GM23338 (cell line): ENCODE data around the gene GALK1. TPM values are rescaled to one million over a fixed set of nuclear protein-coding genes. Genes with fewer than 3 reads are reported as not detected.

Experiments
- ATAC-seq: fragments of 200-7000 bp; cut with Tn5 transposase; 3 replicates; pipeline ENCODE4 v1.9.1; 2020
- DNase-seq: peaks from one replicate; pipeline ENCODE4 v3.0.0-alpha.2; 2015; ENCODE audit warnings: low spot score
- H2AFZ ChIP-seq: fragments of 200-600 bp; sonication (generic); 2 replicates; pipeline ENCODE4 v1.8.0; 2016; ENCODE audit warnings: antibody characterized with exemption, mild to moderate bottlenecking, moderate library complexity
- H3F3A ChIP-seq: fragments of 200-600 bp; sonication (generic); replicated peaks from 2 replicates; pipeline ENCODE4 v1.8.0; 2017; ENCODE audit warnings: antibody characterized with exemption, mixed run types, low read depth
- H3K27ac ChIP-seq: fragments of 200-600 bp; sonication (generic); 2 replicates; pipeline ENCODE4 v1.6.1; 2016; ENCODE audit warnings: low read depth
- H3K27me3 ChIP-seq: fragments of 200-600 bp; sonication (generic); 2 replicates; pipeline ENCODE4 v1.8.0; 2016; ENCODE audit warnings: mild to moderate bottlenecking, mixed run types, moderate library complexity; ENCODE audit not compliant: insufficient read depth
- H3K36me3 ChIP-seq: fragments of 200-600 bp; sonication (generic); 2 replicates; pipeline ENCODE4 v1.8.0; 2016; ENCODE audit warnings: mild to moderate bottlenecking; ENCODE audit not compliant: insufficient read depth
- H3K4me1 ChIP-seq: fragments of 200-600 bp; sonication (generic); 2 replicates; pipeline ENCODE4 v1.8.0; 2016; ENCODE audit warnings: mild to moderate bottlenecking, moderate library complexity; ENCODE audit not compliant: insufficient read depth
- H3K4me2 ChIP-seq: fragments of 200-600 bp; sonication (generic); 2 replicates; pipeline ENCODE4 v1.7.1; 2017; ENCODE audit warnings: mixed run types
- H3K4me3 ChIP-seq: fragments of 200-600 bp; sonication (generic); 2 replicates; pipeline ENCODE4 v1.6.1; 2016; ENCODE audit warnings: mixed run types
- H3K79me2 ChIP-seq: fragments of 200-600 bp; sonication (generic); replicated peaks from 2 replicates; pipeline ENCODE4 v1.8.0; 2017; ENCODE audit warnings: mild to moderate bottlenecking; ENCODE audit not compliant: insufficient read depth
- H3K9me2 ChIP-seq: fragments of 200-600 bp; sonication (generic); 2 replicates; pipeline ENCODE4 v1.8.0; 2017; ENCODE audit not compliant: insufficient read depth
- H4K20me1 ChIP-seq: fragments of 200-600 bp; sonication (generic); replicated peaks from 2 replicates; pipeline ENCODE4 v1.8.0; 2017; ENCODE audit warnings: mild to moderate bottlenecking; ENCODE audit not compliant: insufficient read depth
- H3K27ac Mint-ChIP-seq: 2 replicates; pipeline ENCODE4 v1.8.0; 2020; ENCODE audit warnings: inconsistent platforms, mild to moderate bottlenecking, moderate library complexity, mixed read lengths
- H3K27me3 Mint-ChIP-seq: 3 replicates; pipeline ENCODE4 v1.8.0; 2022; ENCODE audit warnings: low read depth, mild to moderate bottlenecking, moderate library complexity, mixed read lengths, inconsistent platforms; ENCODE audit not compliant: insufficient read depth, poor library complexity
- H3K36me3 Mint-ChIP-seq: 3 replicates; pipeline ENCODE4 v1.8.0; 2021; ENCODE audit warnings: low read depth, mild to moderate bottlenecking, inconsistent platforms, moderate library complexity, mixed read lengths
- H3K4me1 Mint-ChIP-seq: 3 replicates; pipeline ENCODE4 v1.8.0; 2020; ENCODE audit warnings: mild to moderate bottlenecking, inconsistent platforms, mixed read lengths
- H3K4me3 Mint-ChIP-seq: 3 replicates; pipeline ENCODE4 v1.8.0; 2021; ENCODE audit warnings: moderate library complexity, mild to moderate bottlenecking, inconsistent platforms, mixed read lengths
- H3K9me3 Mint-ChIP-seq: 3 replicates; pipeline ENCODE4 v1.8.0; 2020; ENCODE audit warnings: moderate library complexity, mild to moderate bottlenecking, inconsistent platforms, mixed read lengths
- ETS1 ChIP-seq: IDR thresholded peaks from 2 replicates; pipeline ENCODE4 v1.6.1; 2016; ENCODE audit warnings: antibody characterized with exemption
- POLR2AphosphoS5 ChIP-seq: IDR thresholded peaks from 2 replicates; pipeline ENCODE4 v1.6.1; 2016; ENCODE audit warnings: antibody characterized with exemption, low read depth
- ZNF114 ChIP-seq: fragments of 250-450 bp; sonication (Bioruptor Pico); IDR thresholded peaks from 2 replicates; pipeline ENCODE4 v1.5.0; 2020; ENCODE audit warnings: mild to moderate bottlenecking, moderate library complexity
- polyA plus RNA-seq: library from polyadenylated mRNA; unstranded; fragments of >200 nt; fragmentation: Nextera tagmentation; extraction: Ambion mirVana; gene quantifications from 2 replicates; pipeline ENCODE4 v1.2.1, GENCODE V29; 2016
- total RNA-seq: library from RNA; depleted of rRNA; stranded (reverse); fragments of >200 nt; shearing (Covaris generic); gene quantifications from 2 replicates; pipeline ENCODE4 v1.2.3, GENCODE V29; 2014
- TF ChIP-seq, protein P1 (sequence below): fragments of 250-450 bp; sonication (Bioruptor Pico); IDR thresholded peaks from 2 replicates; pipeline ENCODE4 v1.5.0; 2020; ENCODE audit warnings: mild to moderate bottlenecking, moderate library complexity
- TF ChIP-seq, protein P2 (sequence below), 2 experiments: fragments of 200-600 bp in 1 of 2; sonication (generic) in 1 of 2; conservative IDR thresholded peaks; 2 replicates each; pipeline versions ENCODE4 v1.5.1 to v1.6.1; 2016 to 2017; ENCODE audit warnings: antibody characterized with exemption in 2 of 2, low read depth in 2 of 2, mild to moderate bottlenecking in 2 of 2, moderate library complexity in 1 of 2

Gene GALK1
- total and polyA plus RNA-seq, 2 experiments from 2014 or later = 30.5 to 31.7 TPM

- TF ChIP-seq, protein P1, sequence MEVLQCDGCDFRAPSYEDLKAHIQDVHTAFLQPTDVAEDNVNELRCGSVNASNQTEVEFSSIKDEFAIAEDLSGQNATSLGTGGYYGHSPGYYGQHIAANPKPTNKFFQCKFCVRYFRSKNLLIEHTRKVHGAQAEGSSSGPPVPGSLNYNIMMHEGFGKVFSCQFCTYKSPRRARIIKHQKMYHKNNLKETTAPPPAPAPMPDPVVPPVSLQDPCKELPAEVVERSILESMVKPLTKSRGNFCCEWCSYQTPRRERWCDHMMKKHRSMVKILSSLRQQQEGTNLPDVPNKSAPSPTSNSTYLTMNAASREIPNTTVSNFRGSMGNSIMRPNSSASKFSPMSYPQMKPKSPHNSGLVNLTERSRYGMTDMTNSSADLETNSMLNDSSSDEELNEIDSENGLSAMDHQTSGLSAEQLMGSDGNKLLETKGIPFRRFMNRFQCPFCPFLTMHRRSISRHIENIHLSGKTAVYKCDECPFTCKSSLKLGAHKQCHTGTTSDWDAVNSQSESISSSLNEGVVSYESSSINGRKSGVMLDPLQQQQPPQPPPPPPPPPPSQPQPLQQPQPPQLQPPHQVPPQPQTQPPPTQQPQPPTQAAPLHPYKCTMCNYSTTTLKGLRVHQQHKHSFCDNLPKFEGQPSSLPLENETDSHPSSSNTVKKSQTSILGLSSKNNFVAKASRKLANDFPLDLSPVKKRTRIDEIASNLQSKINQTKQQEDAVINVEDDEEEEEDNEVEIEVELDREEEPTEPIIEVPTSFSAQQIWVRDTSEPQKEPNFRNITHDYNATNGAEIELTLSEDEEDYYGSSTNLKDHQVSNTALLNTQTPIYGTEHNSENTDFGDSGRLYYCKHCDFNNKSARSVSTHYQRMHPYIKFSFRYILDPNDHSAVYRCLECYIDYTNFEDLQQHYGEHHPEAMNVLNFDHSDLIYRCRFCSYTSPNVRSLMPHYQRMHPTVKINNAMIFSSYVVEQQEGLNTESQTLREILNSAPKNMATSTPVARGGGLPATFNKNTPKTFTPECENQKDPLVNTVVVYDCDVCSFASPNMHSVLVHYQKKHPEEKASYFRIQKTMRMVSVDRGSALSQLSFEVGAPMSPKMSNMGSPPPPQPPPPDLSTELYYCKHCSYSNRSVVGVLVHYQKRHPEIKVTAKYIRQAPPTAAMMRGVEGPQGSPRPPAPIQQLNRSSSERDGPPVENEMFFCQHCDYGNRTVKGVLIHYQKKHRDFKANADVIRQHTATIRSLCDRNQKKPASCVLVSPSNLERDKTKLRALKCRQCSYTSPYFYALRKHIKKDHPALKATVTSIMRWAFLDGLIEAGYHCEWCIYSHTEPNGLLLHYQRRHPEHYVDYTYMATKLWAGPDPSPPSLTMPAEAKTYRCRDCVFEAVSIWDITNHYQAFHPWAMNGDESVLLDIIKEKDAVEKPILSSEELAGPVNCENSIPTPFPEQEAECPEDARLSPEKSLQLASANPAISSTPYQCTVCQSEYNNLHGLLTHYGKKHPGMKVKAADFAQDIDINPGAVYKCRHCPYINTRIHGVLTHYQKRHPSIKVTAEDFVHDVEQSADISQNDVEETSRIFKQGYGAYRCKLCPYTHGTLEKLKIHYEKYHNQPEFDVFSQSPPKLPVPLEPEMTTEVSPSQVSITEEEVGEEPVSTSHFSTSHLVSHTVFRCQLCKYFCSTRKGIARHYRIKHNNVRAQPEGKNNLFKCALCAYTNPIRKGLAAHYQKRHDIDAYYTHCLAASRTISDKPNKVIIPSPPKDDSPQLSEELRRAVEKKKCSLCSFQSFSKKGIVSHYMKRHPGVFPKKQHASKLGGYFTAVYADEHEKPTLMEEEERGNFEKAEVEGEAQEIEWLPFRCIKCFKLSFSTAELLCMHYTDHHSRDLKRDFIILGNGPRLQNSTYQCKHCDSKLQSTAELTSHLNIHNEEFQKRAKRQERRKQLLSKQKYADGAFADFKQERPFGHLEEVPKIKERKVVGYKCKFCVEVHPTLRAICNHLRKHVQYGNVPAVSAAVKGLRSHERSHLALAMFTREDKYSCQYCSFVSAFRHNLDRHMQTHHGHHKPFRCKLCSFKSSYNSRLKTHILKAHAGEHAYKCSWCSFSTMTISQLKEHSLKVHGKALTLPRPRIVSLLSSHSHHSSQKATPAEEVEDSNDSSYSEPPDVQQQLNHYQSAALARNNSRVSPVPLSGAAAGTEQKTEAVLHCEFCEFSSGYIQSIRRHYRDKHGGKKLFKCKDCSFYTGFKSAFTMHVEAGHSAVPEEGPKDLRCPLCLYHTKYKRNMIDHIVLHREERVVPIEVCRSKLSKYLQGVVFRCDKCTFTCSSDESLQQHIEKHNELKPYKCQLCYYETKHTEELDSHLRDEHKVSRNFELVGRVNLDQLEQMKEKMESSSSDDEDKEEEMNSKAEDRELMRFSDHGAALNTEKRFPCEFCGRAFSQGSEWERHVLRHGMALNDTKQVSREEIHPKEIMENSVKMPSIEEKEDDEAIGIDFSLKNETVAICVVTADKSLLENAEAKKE (CRISPR knock-in tag) = no peak
- TF ChIP-seq ZNF114 = no peak
- TF ChIP-seq ETS1 = no peak
- TF ChIP-seq POLR2AphosphoS5 = no peak
Measured at GRCh38 chr17:75722542-75723095, 42.4 kb downstream of the GALK1 start (continued).

- H3F3A ChIP-seq = peaks cover 12% of the 10 kb centered on the region; the same call in 1 of the 2 replicates
- no peaks in the 10 kb centered on the region; the same call in 1 of the 2 replicates for H3K4me1 ChIP-seq
- H3K27me3 Mint-ChIP-seq = peaks cover 24% of the 10 kb centered on the region
- peak overlapping the region; percentile 94 for H3K4me2 ChIP-seq
- no peaks in the 10 kb centered on the region for H3K9me2 ChIP-seq
- H3K4me3 Mint-ChIP-seq = peak overlapping the region; percentile 59
- H4K20me1 ChIP-seq = no peaks in the 10 kb centered on the region
- H3K27me3 ChIP-seq = peaks cover 17% of the 10 kb centered on the region
- peak overlapping the region; percentile 84 for H3K4me3 ChIP-seq
- ATAC-seq = peak; percentile 8
- H3K36me3 ChIP-seq = no peaks in the 10 kb centered on the region
- no peaks in the 10 kb centered on the region for H3K36me3 Mint-ChIP-seq
- H3K4me1 Mint-ChIP-seq = peaks cover 2% of the 10 kb centered on the region; the same call in 2 of the 3 replicates
- no peaks in the 10 kb centered on the region for H3K9me3 Mint-ChIP-seq
- H2AFZ ChIP-seq = peak overlapping the region; percentile 95; the same call in 1 of the 2 replicates
- no peak for DNase-seq
- no peaks in the 10 kb centered on the region for H3K79me2 ChIP-seq
- no peak overlapping the region for H3K27ac Mint-ChIP-seq
- no peak overlapping the region for H3K27ac ChIP-seq
- TF ChIP-seq, protein P2, sequence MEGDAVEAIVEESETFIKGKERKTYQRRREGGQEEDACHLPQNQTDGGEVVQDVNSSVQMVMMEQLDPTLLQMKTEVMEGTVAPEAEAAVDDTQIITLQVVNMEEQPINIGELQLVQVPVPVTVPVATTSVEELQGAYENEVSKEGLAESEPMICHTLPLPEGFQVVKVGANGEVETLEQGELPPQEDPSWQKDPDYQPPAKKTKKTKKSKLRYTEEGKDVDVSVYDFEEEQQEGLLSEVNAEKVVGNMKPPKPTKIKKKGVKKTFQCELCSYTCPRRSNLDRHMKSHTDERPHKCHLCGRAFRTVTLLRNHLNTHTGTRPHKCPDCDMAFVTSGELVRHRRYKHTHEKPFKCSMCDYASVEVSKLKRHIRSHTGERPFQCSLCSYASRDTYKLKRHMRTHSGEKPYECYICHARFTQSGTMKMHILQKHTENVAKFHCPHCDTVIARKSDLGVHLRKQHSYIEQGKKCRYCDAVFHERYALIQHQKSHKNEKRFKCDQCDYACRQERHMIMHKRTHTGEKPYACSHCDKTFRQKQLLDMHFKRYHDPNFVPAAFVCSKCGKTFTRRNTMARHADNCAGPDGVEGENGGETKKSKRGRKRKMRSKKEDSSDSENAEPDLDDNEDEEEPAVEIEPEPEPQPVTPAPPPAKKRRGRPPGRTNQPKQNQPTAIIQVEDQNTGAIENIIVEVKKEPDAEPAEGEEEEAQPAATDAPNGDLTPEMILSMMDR (conservative IDR thresholded peaks at IDR 0.05; ENCODE audit: low read depth in 2 of 2) = no peak; a peak in 1 of 4 replicates
- TF ChIP-seq ETS1 = no peak
Measured at GRCh38 chr17:75722076-75722475, 42.9 kb downstream of the GALK1 start.
